Measurements from ENCODE around the gene DHCR24. TPM values are rescaled to one million over a fixed set of nuclear protein-coding genes. Genes with fewer than 3 reads are reported as not detected.

DHCR24 gene
- total RNA-seq, 1 donor from 2014 or later: 55.8 TPM

- DNase-seq (ENCODE audit: low read depth in 2 of 2): peak in 1 of 2 donors; percentile 63
These were observed 83.1 kb downstream of the DHCR24 start for GRCh38 chr1:54803761-54804470.

GRCh38 chr1:54800899-54801759 lies 85.9 kb downstream of the DHCR24 start, which contains the start of gene TTC22:
Gene TTC22 (minus strand): TSS chr1:54801323. CDS start chr1:54801163, 160 bp downstream.
- DNase-seq (ENCODE audit: low read depth in 2 of 2): no peak

GRCh38 chr1:54800041-54800898 lies 86.7 kb downstream of the DHCR24 start:
- no peak for DNase-seq (ENCODE audit: low read depth in 2 of 2)

Other genes starting within 250 kb of the DHCR24 start
- under 0.01 TPM in 1 of 2 replicates, not detected in the other for gene MROH7, start 245.4 kb downstream of the DHCR24 start, total RNA-seq
- gene TTC4, start 171.3 kb downstream of the DHCR24 start, total RNA-seq: 9.6 and 11.9 TPM in 2 replicates
- 3.1 and 3.8 TPM in 2 replicates for gene PARS2, start 122.7 kb downstream of the DHCR24 start, total RNA-seq
- under 0.01 TPM in 1 of 2 replicates, not detected in the other for gene TTC22, start 85.9 kb downstream of the DHCR24 start, total RNA-seq
- not detected in 2 replicates for gene TMEM61, start 93.4 kb upstream of the DHCR24 start, total RNA-seq
- not detected in 2 replicates for gene BSND, start 111.7 kb upstream of the DHCR24 start, total RNA-seq
- under 0.01 TPM in 1 of 2 replicates, not detected in the other for gene PCSK9, start 152.4 kb upstream of the DHCR24 start, total RNA-seq